ENCODE data around the gene EEF1G. TPM values are rescaled to one million over a fixed set of nuclear protein-coding genes. Genes with fewer than 3 reads are reported as not detected.
"Not testable (repeated sequence)": the region's sequence is repeated elsewhere in the genome, so short reads cannot be mapped to it uniquely, and the experiment has no call there.

EEF1G gene
- total RNA-seq, 1 donor from 2014 or later, result 928 TPM

DNA sequence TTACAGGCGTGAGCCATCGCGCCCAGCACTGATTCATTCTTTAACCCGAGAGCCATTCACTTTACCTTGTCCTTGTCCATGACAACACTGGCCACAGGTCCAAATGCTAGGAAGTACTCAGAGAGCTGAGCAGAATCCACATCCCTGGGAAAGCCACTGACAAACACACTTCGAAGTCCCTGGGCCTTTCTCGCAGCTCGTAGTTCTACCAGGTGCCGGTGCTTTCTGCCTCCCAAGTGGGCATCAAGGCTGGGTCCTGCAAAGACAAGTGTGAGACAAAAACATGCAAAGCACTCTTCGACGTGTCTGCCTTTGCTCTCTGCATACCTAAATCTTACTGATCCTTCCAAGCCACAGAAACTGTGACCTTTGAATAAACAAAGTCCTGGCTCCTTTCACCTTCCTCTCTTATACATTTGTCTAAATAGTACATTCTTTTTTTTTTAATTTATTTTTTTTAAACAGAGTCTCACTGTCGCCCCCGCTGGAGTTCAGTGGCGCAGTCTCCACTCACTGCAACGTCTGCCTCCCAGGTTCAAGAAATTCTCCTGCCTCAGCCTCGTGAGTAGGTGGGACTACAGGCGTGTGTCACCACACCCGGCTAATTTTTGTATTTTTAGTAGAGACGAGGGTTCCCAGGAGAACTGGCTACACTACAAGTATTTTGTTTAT, 15.4 kb upstream of the EEF1G start:
- no peaks in the 10 kb centered on the region for H3K36me3 Mint-ChIP-seq (ENCODE audit: unreplicated experiment)

DNA sequence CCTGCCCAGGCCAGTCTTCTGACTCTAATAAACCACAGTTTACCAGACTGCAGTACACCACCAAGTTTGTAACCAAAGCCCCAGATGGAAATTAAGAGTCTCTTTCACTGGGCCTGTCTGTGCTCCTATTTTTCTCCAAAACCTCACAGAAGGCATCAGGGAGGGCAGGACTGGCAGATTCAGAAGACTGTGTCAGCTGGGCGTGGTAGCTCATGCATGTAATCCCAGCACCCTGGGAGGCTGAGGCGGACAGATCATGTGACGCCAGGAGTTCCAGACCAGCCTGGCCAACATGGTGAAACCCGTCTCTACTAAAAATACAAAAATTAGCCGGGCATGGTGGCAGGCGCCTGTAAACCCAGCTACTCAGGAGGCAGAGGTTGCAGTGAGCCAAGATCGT, 11.7 kb upstream of the EEF1G start:
- DNase-seq; H3K4me1 Mint-ChIP-seq (ENCODE audit: low read depth, unreplicated experiment); H3K4me3 Mint-ChIP-seq (ENCODE audit: unreplicated experiment); H3K9me3 Mint-ChIP-seq (ENCODE audit: unreplicated experiment); H3K27ac Mint-ChIP-seq (ENCODE audit: unreplicated experiment); H3K27me3 Mint-ChIP-seq (ENCODE audit: unreplicated experiment); H3K36me3 Mint-ChIP-seq (ENCODE audit: unreplicated experiment): not testable (repeated sequence)

More for the DNA sequence above, 15.4 kb upstream of the EEF1G start:
- H3K27me3 Mint-ChIP-seq (ENCODE audit: unreplicated experiment), result no peaks in the 10 kb centered on the region
- H3K27ac Mint-ChIP-seq (ENCODE audit: unreplicated experiment), result no peak overlapping the region
- TF ChIP-seq, protein P1, sequence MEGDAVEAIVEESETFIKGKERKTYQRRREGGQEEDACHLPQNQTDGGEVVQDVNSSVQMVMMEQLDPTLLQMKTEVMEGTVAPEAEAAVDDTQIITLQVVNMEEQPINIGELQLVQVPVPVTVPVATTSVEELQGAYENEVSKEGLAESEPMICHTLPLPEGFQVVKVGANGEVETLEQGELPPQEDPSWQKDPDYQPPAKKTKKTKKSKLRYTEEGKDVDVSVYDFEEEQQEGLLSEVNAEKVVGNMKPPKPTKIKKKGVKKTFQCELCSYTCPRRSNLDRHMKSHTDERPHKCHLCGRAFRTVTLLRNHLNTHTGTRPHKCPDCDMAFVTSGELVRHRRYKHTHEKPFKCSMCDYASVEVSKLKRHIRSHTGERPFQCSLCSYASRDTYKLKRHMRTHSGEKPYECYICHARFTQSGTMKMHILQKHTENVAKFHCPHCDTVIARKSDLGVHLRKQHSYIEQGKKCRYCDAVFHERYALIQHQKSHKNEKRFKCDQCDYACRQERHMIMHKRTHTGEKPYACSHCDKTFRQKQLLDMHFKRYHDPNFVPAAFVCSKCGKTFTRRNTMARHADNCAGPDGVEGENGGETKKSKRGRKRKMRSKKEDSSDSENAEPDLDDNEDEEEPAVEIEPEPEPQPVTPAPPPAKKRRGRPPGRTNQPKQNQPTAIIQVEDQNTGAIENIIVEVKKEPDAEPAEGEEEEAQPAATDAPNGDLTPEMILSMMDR (IDR thresholded peaks at IDR 0.05; ENCODE audit: partially characterized antibody, unreplicated experiment), result no peak
- peaks cover 20% of the 10 kb centered on the region for H3K9me3 Mint-ChIP-seq (ENCODE audit: unreplicated experiment)
- H3K4me1 Mint-ChIP-seq (ENCODE audit: low read depth, unreplicated experiment), result peaks cover 16% of the 10 kb centered on the region
- DNase-seq, result no peak
- H3K4me3 Mint-ChIP-seq (ENCODE audit: unreplicated experiment), result no peak overlapping the region

DNA sequence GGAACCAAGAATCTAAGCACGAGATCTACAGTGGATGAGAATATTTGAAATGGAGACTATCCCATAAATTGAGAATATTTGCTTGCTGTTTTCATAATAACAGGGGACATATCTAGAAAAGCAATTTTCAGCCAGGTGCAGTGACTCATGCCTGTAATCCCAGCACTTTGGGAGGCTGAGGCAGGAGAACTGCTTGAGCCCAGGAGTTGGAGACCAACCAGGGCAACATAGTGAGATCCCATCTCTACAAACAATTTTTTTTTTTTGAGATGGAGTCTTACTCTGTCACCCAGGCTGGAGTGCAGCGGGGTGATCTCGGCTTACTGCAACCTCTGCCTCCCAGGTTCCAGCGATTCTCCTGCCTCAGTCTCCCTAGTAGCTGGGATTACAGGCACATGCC, 8.0 kb upstream of the EEF1G start:
- H3K4me1 Mint-ChIP-seq (ENCODE audit: low read depth, unreplicated experiment); H3K27me3 Mint-ChIP-seq (ENCODE audit: unreplicated experiment); DNase-seq; H3K27ac Mint-ChIP-seq (ENCODE audit: unreplicated experiment); H3K4me3 Mint-ChIP-seq (ENCODE audit: unreplicated experiment); H3K9me3 Mint-ChIP-seq (ENCODE audit: unreplicated experiment); H3K36me3 Mint-ChIP-seq (ENCODE audit: unreplicated experiment): not testable (repeated sequence)

DNA sequence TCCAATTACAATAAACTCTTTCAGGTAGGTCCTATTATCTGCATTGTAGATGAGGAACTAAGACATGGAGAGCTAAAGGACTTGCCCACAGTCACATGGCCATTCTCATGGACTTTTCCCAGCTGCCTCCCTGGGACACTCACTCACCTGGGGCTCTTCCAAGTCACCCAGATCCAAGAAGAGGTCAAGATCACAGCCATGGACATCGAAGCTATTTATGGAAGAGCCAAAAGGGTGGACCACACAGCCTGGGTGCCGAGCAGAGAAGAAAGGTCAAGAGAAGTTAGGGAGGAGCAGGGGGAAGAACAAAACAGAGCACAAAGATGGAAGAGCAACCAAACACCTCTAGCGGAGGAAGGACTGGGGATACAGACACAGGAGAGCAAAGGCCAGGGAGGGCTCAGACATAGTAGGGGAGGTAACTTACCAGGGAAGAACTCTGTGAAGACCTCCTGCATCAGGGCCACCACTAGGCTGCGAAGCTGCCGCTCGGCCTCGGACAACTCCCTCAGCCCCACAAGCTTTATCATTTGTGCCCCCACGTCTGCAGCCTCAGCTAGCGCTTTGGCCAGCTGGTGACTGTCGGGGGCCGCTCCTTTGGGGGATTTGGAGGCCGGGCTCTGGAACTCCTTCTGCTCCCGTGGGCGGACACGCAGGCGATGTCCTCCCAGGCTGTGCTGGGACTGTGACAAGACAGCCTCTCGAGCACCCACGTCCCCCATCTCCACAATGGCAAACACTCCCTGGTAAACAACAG, 7.4 kb upstream of the EEF1G start:
- no peak for DNase-seq
- H3K4me1 Mint-ChIP-seq (ENCODE audit: low read depth, unreplicated experiment), result no peaks in the 10 kb centered on the region
- H3K27ac Mint-ChIP-seq (ENCODE audit: unreplicated experiment), result peak overlapping the region; percentile 60
- no peaks in the 10 kb centered on the region for H3K36me3 Mint-ChIP-seq (ENCODE audit: unreplicated experiment)
- TF ChIP-seq, protein P1 (IDR thresholded peaks at IDR 0.05; ENCODE audit: partially characterized antibody, unreplicated experiment), result no peak
- H3K9me3 Mint-ChIP-seq (ENCODE audit: unreplicated experiment), result peaks cover 1% of the 10 kb centered on the region
- H3K4me3 Mint-ChIP-seq (ENCODE audit: unreplicated experiment), result no peak overlapping the region
- H3K27me3 Mint-ChIP-seq (ENCODE audit: unreplicated experiment), result no peaks in the 10 kb centered on the region

DNA sequence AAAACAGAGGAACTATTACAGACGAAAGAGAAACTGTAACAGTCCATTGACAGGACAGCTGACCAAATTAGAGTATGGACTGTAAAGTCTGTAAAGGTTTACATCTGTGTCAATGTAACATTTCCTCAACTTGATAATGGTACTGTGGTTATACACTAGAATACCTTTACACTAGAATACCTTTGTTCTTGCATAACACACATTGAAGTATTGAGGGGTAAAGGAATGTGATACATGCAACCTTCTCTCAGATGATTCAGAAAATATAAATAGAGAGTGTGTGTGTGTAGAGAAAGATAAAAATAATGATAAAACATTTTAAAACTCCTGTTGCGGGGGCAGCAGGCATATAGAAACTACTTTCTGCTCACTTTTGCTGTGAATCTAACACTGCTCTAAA, 5.6 kb upstream of the EEF1G start:
- Mint-ChIP-seq H3K27ac (ENCODE audit: unreplicated experiment) (no peak overlapping the region), H3K4me3 (ENCODE audit: unreplicated experiment) (no peak overlapping the region), H3K4me1 (ENCODE audit: low read depth, unreplicated experiment) (peaks cover 4% of the 10 kb centered on the region), H3K36me3 (ENCODE audit: unreplicated experiment) (no peaks in the 10 kb centered on the region), H3K9me3 (ENCODE audit: unreplicated experiment) (peaks cover 7% of the 10 kb centered on the region), H3K27me3 (ENCODE audit: unreplicated experiment) (peaks cover 2% of the 10 kb centered on the region)
- TF ChIP-seq, protein P1 (IDR thresholded peaks at IDR 0.05; ENCODE audit: partially characterized antibody, unreplicated experiment), result no peak
- no peak for DNase-seq

DNA sequence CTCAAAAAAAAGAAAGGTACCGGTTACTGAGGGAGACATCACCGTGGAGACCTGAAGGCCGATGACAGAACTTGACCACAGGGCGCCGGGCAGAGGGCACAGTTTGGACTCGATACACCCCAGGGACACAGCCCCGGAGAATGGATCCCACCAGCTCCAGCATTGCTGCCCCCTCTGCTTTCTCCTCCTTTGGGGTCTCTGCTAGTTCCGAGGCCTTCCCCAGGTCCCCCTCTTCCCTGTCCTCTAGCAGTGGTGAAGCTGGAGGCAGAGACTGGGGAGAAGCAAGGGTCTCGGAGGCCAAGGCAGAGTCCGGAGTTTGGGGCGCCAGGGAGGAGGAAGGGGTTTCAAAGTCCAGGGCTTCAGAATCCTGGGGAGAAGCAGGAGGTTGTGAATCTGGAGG, 4.8 kb upstream of the EEF1G start:
- H3K27ac Mint-ChIP-seq (ENCODE audit: unreplicated experiment), result no peak overlapping the region
- no peaks in the 10 kb centered on the region for H3K36me3 Mint-ChIP-seq (ENCODE audit: unreplicated experiment)
- TF ChIP-seq, protein P1 (IDR thresholded peaks at IDR 0.05; ENCODE audit: partially characterized antibody, unreplicated experiment), result no peak

More for the DNA sequence above, 4.8 kb upstream of the EEF1G start:
- no peak for DNase-seq
- Mint-ChIP-seq H3K4me3 (ENCODE audit: unreplicated experiment) (no peak overlapping the region), H3K4me1 (ENCODE audit: low read depth, unreplicated experiment) (peaks cover 4% of the 10 kb centered on the region), H3K9me3 (ENCODE audit: unreplicated experiment) (peaks cover 7% of the 10 kb centered on the region), H3K27me3 (ENCODE audit: unreplicated experiment) (peaks cover 2% of the 10 kb centered on the region)
